Left ventricle myocardium inferior (tissue), 1 donor: Measurements from ENCODE around the gene COMMD2. TPM values are rescaled to one million over a fixed set of nuclear protein-coding genes. Genes with fewer than 3 reads are reported as not detected.

Source experiments
- DNase-seq: peaks from one replicate; pipeline ENCODE4 v3.0.0-alpha.2; 2020
- H3K27ac ChIP-seq: fragments of 200-600 bp; replicated peaks from 2 replicates; pipeline ENCODE4 v1.8.0; 2021
- H3K27me3 ChIP-seq: fragments of 200-600 bp; 2 replicates; pipeline ENCODE4 v1.8.0; 2021; ENCODE audit warnings: low read depth
- H3K36me3 ChIP-seq: fragments of 200-600 bp; 2 replicates; pipeline ENCODE4 v1.8.0; 2021
- H3K4me1 ChIP-seq: fragments of 200-600 bp; 2 replicates; pipeline ENCODE4 v1.8.0; 2021
- H3K4me3 ChIP-seq: fragments of 200-600 bp; 2 replicates; pipeline ENCODE4 v1.8.0; 2021; ENCODE audit warnings: mild to moderate bottlenecking, moderate library complexity
- H3K9me3 ChIP-seq: fragments of 200-600 bp; replicated peaks from 2 replicates; pipeline ENCODE4 v1.8.0; 2021
- intact Hi-C: fragments of 100-400 bp; cut with micrococcal nuclease; formaldehyde crosslinking; loops from one replicate; pipeline ENCODE4 v1.11.0; 2022
- long read RNA-seq: library from polyadenylated mRNA; unstranded; transcript quantifications from one replicate; pipeline ENCODE4 v2.0.0, GENCODE V29; 2021
- total RNA-seq: library from RNA; stranded (reverse); fragmentation: NEBNext Ultra II Directional; extraction: Animal tissue kit (Norgen Biotek cat#: 25700); gene quantifications from one replicate; pipeline ENCODE4 v1.2.1, GENCODE V29; 2021
- TF ChIP-seq, protein P1 (sequence below): fragments of 200-600 bp; IDR thresholded peaks from 2 replicates; pipeline ENCODE4 v1.8.0; 2021; ENCODE audit warnings: antibody characterized with exemption, mild to moderate bottlenecking, borderline replicate concordance
- donor health status: DM: no; HTN: yes; CAD: no; lungs with severe emphysema.

Gene COMMD2
- total RNA-seq = 18.4 TPM
- long read RNA-seq, transcript COMMD2-203 (5 exons, 3,706 nt) = major isoform, 35 of 39 reads
- long read RNA-seq, partial matches to known transcripts = 0 of 39 reads
- long read RNA-seq, other reads (novel, unspliced or antisense) = 3 of 39 reads

- peak; percentile 73 for DNase-seq
- H3K27ac ChIP-seq = peak within 1 kb of the TSS; percentile 84
- H3K36me3 ChIP-seq = peaks cover 30% of the 10 kb centered on the region
- intact Hi-C loops = no loop called here
- no peaks in the 10 kb centered on the region for H3K27me3 ChIP-seq
- TF ChIP-seq, protein P1, sequence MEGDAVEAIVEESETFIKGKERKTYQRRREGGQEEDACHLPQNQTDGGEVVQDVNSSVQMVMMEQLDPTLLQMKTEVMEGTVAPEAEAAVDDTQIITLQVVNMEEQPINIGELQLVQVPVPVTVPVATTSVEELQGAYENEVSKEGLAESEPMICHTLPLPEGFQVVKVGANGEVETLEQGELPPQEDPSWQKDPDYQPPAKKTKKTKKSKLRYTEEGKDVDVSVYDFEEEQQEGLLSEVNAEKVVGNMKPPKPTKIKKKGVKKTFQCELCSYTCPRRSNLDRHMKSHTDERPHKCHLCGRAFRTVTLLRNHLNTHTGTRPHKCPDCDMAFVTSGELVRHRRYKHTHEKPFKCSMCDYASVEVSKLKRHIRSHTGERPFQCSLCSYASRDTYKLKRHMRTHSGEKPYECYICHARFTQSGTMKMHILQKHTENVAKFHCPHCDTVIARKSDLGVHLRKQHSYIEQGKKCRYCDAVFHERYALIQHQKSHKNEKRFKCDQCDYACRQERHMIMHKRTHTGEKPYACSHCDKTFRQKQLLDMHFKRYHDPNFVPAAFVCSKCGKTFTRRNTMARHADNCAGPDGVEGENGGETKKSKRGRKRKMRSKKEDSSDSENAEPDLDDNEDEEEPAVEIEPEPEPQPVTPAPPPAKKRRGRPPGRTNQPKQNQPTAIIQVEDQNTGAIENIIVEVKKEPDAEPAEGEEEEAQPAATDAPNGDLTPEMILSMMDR = peak; percentile 48
- H3K9me3 ChIP-seq = no peaks in the 10 kb centered on the region
- H3K4me3 ChIP-seq = peak within 1 kb of the TSS; percentile 83
- peaks cover 29% of the 10 kb centered on the region for H3K4me1 ChIP-seq
Measured at GRCh38 chr3:149752051-149752787, at the start of gene COMMD2. COMMD2 (minus strand) TSS chr3:149752489; CDS start chr3:149752444, 45 bp downstream.

DNA sequence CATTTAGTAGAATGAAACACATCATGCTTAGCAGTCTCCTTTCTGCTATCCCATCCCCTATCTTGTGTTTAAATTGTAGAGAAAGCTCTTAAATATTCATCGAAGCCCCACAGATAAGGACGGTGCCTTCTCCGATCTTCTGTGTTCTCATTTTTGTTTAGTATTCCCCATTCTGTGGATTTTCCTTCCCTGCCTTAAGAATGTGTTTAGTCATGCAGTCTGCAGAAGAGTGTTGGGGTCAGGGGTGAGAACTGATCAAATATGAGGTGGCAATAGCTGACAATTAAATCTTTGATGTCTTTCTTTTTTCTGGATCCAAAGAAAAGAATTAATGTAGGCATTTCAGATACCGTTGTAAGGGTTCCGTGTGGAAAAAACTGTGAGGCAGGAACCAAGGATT lies 49.4 kb upstream of the COMMD2 start:
- no peak overlapping the region for H3K4me3 ChIP-seq
- no peaks in the 10 kb centered on the region for H3K36me3 ChIP-seq
- H3K27me3 ChIP-seq = no peaks in the 10 kb centered on the region
- DNase-seq = no peak
- no peaks in the 10 kb centered on the region for H3K4me1 ChIP-seq
- TF ChIP-seq, protein P1 = no peak
- intact Hi-C loops = no loop called here
- H3K9me3 ChIP-seq = peaks cover 5% of the 10 kb centered on the region
- no peak overlapping the region for H3K27ac ChIP-seq

GRCh38 chr3:149801195-149801594 lies 48.9 kb upstream of the COMMD2 start:
- Histone ChIP-seq H3K36me3 (no peaks in the 10 kb centered on the region), H3K4me3 (no peak overlapping the region), H3K4me1 (no peaks in the 10 kb centered on the region), H3K27ac (no peak overlapping the region), H3K27me3 (no peaks in the 10 kb centered on the region), H3K9me3 (peaks cover 5% of the 10 kb centered on the region)
- no peak for DNase-seq
- intact Hi-C loops = no loop called here
- TF ChIP-seq, protein P1 = no peak

DNA sequence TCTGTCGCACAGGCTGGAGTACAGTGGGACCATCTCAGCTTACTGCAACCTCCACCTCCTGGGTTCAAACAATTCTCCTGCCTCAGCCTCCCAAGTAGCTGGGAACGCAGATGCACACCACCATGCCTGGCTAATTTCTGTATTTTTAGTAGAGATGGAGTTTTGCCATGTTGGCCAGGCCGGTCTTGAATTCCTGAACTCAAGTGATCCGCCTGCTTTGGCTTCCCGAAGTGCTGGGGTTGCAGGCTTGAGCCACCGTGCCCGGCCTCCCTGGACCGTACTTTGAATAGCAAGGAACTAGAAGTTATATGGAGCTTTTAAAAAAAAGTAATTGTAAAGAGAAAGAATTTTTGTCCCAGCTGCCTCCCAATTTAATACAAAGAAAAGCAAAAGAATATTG lies 48.4 kb upstream of the COMMD2 start:
- TF ChIP-seq, protein P1 = no peak
- intact Hi-C loops = no loop called here

GRCh38 chr3:149796026-149796425 lies 43.7 kb upstream of the COMMD2 start:
- Histone ChIP-seq H3K4me3 (no peak overlapping the region), H3K36me3 (no peaks in the 10 kb centered on the region), H3K9me3 (peaks cover 5% of the 10 kb centered on the region), H3K4me1 (no peaks in the 10 kb centered on the region), H3K27ac (no peak overlapping the region), H3K27me3 (peaks cover 2% of the 10 kb centered on the region)
- TF ChIP-seq, protein P1 = no peak
- DNase-seq = no peak
- intact Hi-C loops = no loop called here

More for the DNA sequence above, 48.4 kb upstream of the COMMD2 start:
- Histone ChIP-seq H3K4me3 (no peak overlapping the region), H3K4me1 (no peaks in the 10 kb centered on the region), H3K36me3 (no peaks in the 10 kb centered on the region), H3K27me3 (no peaks in the 10 kb centered on the region), H3K27ac (no peak overlapping the region), H3K9me3 (peaks cover 5% of the 10 kb centered on the region)
- no peak for DNase-seq
